CD4-positive, alpha-beta T cell treated with Interleukin-4 for 1 hour (primary cell): Measurements from ENCODE around the gene PLD1.

Experiments used
- DNase-seq, 2 donors: peaks; one replicate each; pipeline ENCODE4 v3.0.0-alpha.2; 2020 to 2022

PLD1 gene

GRCh38 chr3:171790898-171791691 is 19.2 kb downstream of the PLD1 start:
- no peak for DNase-seq

GRCh38 chr3:171790574-171790897 is 19.7 kb downstream of the PLD1 start:
- DNase-seq: no peak

- DNase-seq: no peak
Measured at GRCh38 chr3:171789759-171790505, 20.4 kb downstream of the PLD1 start.

GRCh38 chr3:171788546-171789351 is 21.5 kb downstream of the PLD1 start:
- no peak for DNase-seq

GRCh38 chr3:171786997-171787396 is 23.3 kb downstream of the PLD1 start:
- DNase-seq: no peak

GRCh38 chr3:171784937-171785336 is 25.3 kb downstream of the PLD1 start:
- no peak for DNase-seq

- no peak for DNase-seq
Measured at GRCh38 chr3:171784387-171784786, 25.9 kb downstream of the PLD1 start.

- DNase-seq: no peak
Measured at GRCh38 chr3:171783626-171784025, 26.7 kb downstream of the PLD1 start.

GRCh38 chr3:171783086-171783485 is 27.2 kb downstream of the PLD1 start:
- no peak for DNase-seq

- no peak for DNase-seq
Measured at GRCh38 chr3:171782617-171783016, 27.7 kb downstream of the PLD1 start.

- no peak for DNase-seq
Measured at GRCh38 chr3:171781711-171782127, 28.6 kb downstream of the PLD1 start.

- DNase-seq: no peak
Measured at GRCh38 chr3:171778493-171778892, 31.8 kb downstream of the PLD1 start.

- DNase-seq: no peak
Measured at GRCh38 chr3:171777596-171777995, 32.7 kb downstream of the PLD1 start.

- DNase-seq: no peak
Measured at GRCh38 chr3:171776839-171777583, 33.3 kb downstream of the PLD1 start.

- no peak for DNase-seq
Measured at GRCh38 chr3:171776411-171776810, 33.9 kb downstream of the PLD1 start.

- no peak for DNase-seq
Measured at GRCh38 chr3:171775943-171776342, 34.3 kb downstream of the PLD1 start.

- no peak for DNase-seq
Measured at GRCh38 chr3:171774521-171774920, 35.8 kb downstream of the PLD1 start.

GRCh38 chr3:171772427-171773056 is 37.7 kb downstream of the PLD1 start:
- DNase-seq: peak; percentile 41 to 48

- no peak for DNase-seq
Measured at GRCh38 chr3:171770689-171771620, 39.3 kb downstream of the PLD1 start.

- DNase-seq: no peak
Measured at GRCh38 chr3:171769461-171769860, 40.8 kb downstream of the PLD1 start.

GRCh38 chr3:171768986-171769385 is 41.3 kb downstream of the PLD1 start:
- no peak for DNase-seq
